HEK293 (cell line): ENCODE measurements around the gene HNRNPUL1.
A peak's percentile ranks its signal among the peaks of the same experiment; 100 is the strongest.

ENCODE experiments used
- BCL6B ChIP-seq: fragments of 450-650 bp; formaldehyde crosslinking; IDR thresholded peaks from 2 replicates; pipeline ENCODE4 v1.5.1; 2017; ENCODE audit warnings: missing biosample characterization, missing genetic modification characterization
- GLIS1 ChIP-seq: fragments of 450-650 bp; formaldehyde crosslinking; IDR thresholded peaks from 2 replicates; pipeline ENCODE4 v1.5.1; 2016; ENCODE audit warnings: missing biosample characterization, missing genetic modification characterization
- IKZF3 ChIP-seq: fragments of 450-650 bp; IDR thresholded peaks from 2 replicates; pipeline ENCODE4 v1.5.0; 2018; ENCODE audit warnings: missing biosample characterization, mild to moderate bottlenecking, missing genetic modification characterization, moderate library complexity
- PRDM1 ChIP-seq: fragments of 450-650 bp; formaldehyde crosslinking; IDR thresholded peaks from 2 replicates; pipeline ENCODE4; 2016; ENCODE audit warnings: missing biosample characterization, missing genetic modification characterization
- PRDM10 ChIP-seq: fragments of 450-650 bp; formaldehyde crosslinking; IDR thresholded peaks from 2 replicates; pipeline ENCODE4 v1.5.1; 2016; ENCODE audit warnings: missing biosample characterization, missing genetic modification characterization
- SP2 ChIP-seq: fragments of 450-650 bp; formaldehyde crosslinking; IDR thresholded peaks from 2 replicates; pipeline ENCODE4 v1.5.1; 2016; ENCODE audit warnings: missing biosample characterization, missing genetic modification characterization
- SP7 ChIP-seq: fragments of 450-650 bp; formaldehyde crosslinking; IDR thresholded peaks from 2 replicates; pipeline ENCODE4 v1.5.1; 2016; ENCODE audit warnings: missing biosample characterization, missing genetic modification characterization
- ZBTB1 ChIP-seq: fragments of 450-650 bp; formaldehyde crosslinking; IDR thresholded peaks from 2 replicates; pipeline ENCODE4 v1.5.1; 2016; ENCODE audit warnings: missing biosample characterization, missing genetic modification characterization
- ZBTB10 ChIP-seq: fragments of 450-650 bp; formaldehyde crosslinking; IDR thresholded peaks from 2 replicates; pipeline ENCODE4 v1.5.1; 2016; ENCODE audit warnings: missing biosample characterization, missing genetic modification characterization
- ZBTB26 ChIP-seq: fragments of 450-650 bp; formaldehyde crosslinking; optimal IDR thresholded peaks from 2 replicates; pipeline ENCODE3; 2016; ENCODE audit warnings: missing biosample characterization, mild to moderate bottlenecking, missing genetic modification characterization
- ZBTB8A ChIP-seq: fragments of 450-650 bp; formaldehyde crosslinking; IDR thresholded peaks from 2 replicates; pipeline ENCODE4 v1.5.1; 2016; ENCODE audit warnings: missing biosample characterization, missing genetic modification characterization
- ZNF10 ChIP-seq: fragments of 450-650 bp; formaldehyde crosslinking; IDR thresholded peaks from 2 replicates; pipeline ENCODE4 v1.5.1; 2017; ENCODE audit warnings: missing biosample characterization, missing genetic modification characterization
- ZNF121 ChIP-seq: fragments of 450-650 bp; formaldehyde crosslinking; IDR thresholded peaks from 2 replicates; pipeline ENCODE4 v1.5.1; 2016; ENCODE audit warnings: missing biosample characterization, missing genetic modification characterization
- ZNF148 ChIP-seq: fragments of 450-650 bp; formaldehyde crosslinking; IDR thresholded peaks from 2 replicates; pipeline ENCODE4 v1.5.0; 2017; ENCODE audit warnings: missing biosample characterization, missing genetic modification characterization, borderline replicate concordance
- ZNF184 ChIP-seq: fragments of 450-650 bp; IDR thresholded peaks from 2 replicates; pipeline ENCODE4 v1.5.1; 2018; ENCODE audit warnings: missing biosample characterization, mild to moderate bottlenecking, missing genetic modification characterization
- ZNF341 ChIP-seq: fragments of 450-650 bp; formaldehyde crosslinking; IDR thresholded peaks from 2 replicates; pipeline ENCODE4; 2016; ENCODE audit warnings: low read depth, missing biosample characterization, missing genetic modification characterization
- ZNF426 ChIP-seq: fragments of 450-650 bp; formaldehyde crosslinking; IDR thresholded peaks from 2 replicates; pipeline ENCODE4 v1.5.1; 2017; ENCODE audit warnings: missing biosample characterization, missing genetic modification characterization, mild to moderate bottlenecking, inconsistent platforms, moderate library complexity
- ZNF513 ChIP-seq: fragments of 450-650 bp; IDR thresholded peaks from 2 replicates; pipeline ENCODE4 v1.5.1; 2018; ENCODE audit warnings: missing biosample characterization, missing genetic modification characterization
- ZNF560 ChIP-seq: fragments of 450-650 bp; formaldehyde crosslinking; IDR thresholded peaks from 2 replicates; pipeline ENCODE4 v1.5.1; 2017; ENCODE audit warnings: missing biosample characterization, missing genetic modification characterization, borderline replicate concordance
- ZNF600 ChIP-seq: fragments of 450-650 bp; formaldehyde crosslinking; IDR thresholded peaks from 2 replicates; pipeline ENCODE4 v1.5.1; 2016; ENCODE audit warnings: missing biosample characterization, missing genetic modification characterization
- ZNF623 ChIP-seq: fragments of 450-650 bp; formaldehyde crosslinking; IDR thresholded peaks from 2 replicates; pipeline ENCODE4 v1.5.1; 2016; ENCODE audit warnings: missing biosample characterization, missing genetic modification characterization
- ZNF654 ChIP-seq: fragments of 450-650 bp; formaldehyde crosslinking; IDR thresholded peaks from 2 replicates; pipeline ENCODE4 v1.5.1; 2016; ENCODE audit warnings: low read depth, missing biosample characterization, missing genetic modification characterization
- ZNF76 ChIP-seq: fragments of 450-650 bp; formaldehyde crosslinking; IDR thresholded peaks from 2 replicates; pipeline ENCODE4; 2016; ENCODE audit warnings: low read depth, missing biosample characterization, missing genetic modification characterization, borderline replicate concordance
- ZSCAN30 ChIP-seq: fragments of 450-650 bp; IDR thresholded peaks from 2 replicates; pipeline ENCODE4 v1.5.1; 2018; ENCODE audit warnings: missing biosample characterization, mild to moderate bottlenecking, missing genetic modification characterization, moderate library complexity

HNRNPUL1 gene

GRCh38 chr19:41226053-41226873 lies 37.9 kb upstream of the HNRNPUL1 start (continued):
- no peak for TF ChIP-seq ZNF654 (tag by site-specific recombination)
- TF ChIP-seq ZNF10 (tag by site-specific recombination): no peak
- TF ChIP-seq ZNF560 (tag by site-specific recombination): no peak
- no peak for TF ChIP-seq ZBTB8A (tag by site-specific recombination)
- TF ChIP-seq ZBTB10 (tag by site-specific recombination): peak; percentile 55; the same call in 1 of the 2 replicates
- no peak for TF ChIP-seq PRDM1 (tag by site-specific recombination)
- TF ChIP-seq ZNF426 (tag by site-specific recombination): no peak
- TF ChIP-seq ZNF513 (tag by site-specific recombination): no peak
- peak; percentile 12; the same call in 1 of the 2 replicates for TF ChIP-seq ZNF623 (tag by site-specific recombination)
- no peak for TF ChIP-seq ZNF121
- TF ChIP-seq SP7 (tag by site-specific recombination): no peak
- peak; percentile 64 for TF ChIP-seq IKZF3
- peak; percentile 40; the same call in 1 of the 2 replicates for TF ChIP-seq SP2 (tag by site-specific recombination)
- peak; percentile 73 for TF ChIP-seq ZBTB26 (tag by site-specific recombination)
- peak; percentile 75 for TF ChIP-seq ZNF341 (tag by site-specific recombination)
- TF ChIP-seq ZNF76: no peak
- peak; percentile 92; the same call in 1 of the 2 replicates for TF ChIP-seq ZSCAN30 (tag by site-specific recombination)
- peak; percentile 76 for TF ChIP-seq ZNF600
- TF ChIP-seq GLIS1: peak; percentile 53; the same call in 1 of the 2 replicates
- 0 out of 2 replicates have a peak, but pooled peaks have one; percentile 55 for TF ChIP-seq PRDM10 (tag by site-specific recombination)
- TF ChIP-seq ZNF184: no peak
- TF ChIP-seq BCL6B: no peak
- TF ChIP-seq ZNF148: no peak
- no peak for TF ChIP-seq ZBTB1
